Subcutaneous abdominal adipose tissue (tissue), 5 donors: Measurements from ENCODE around the gene TRNP1.

Experiments used
- H3K27ac ChIP-seq: one replicate; pipeline ENCODE4 v1.7.0; 2013; ENCODE audit warnings: low read depth, mild to moderate bottlenecking, inconsistent platforms, low read length, moderate library complexity
- H3K27me3 ChIP-seq, 5 donors: one replicate each; pipeline ENCODE4 v1.7.0; 2013; ENCODE audit warnings: low read length in 5 of 5, inconsistent platforms in 1 of 5; ENCODE audit not compliant: control insufficient read depth in 5 of 5, insufficient read depth in 4 of 5
- H3K36me3 ChIP-seq, 5 donors: one replicate each; pipeline ENCODE4 v1.7.0; 2013; ENCODE audit warnings: low read length in 5 of 5; ENCODE audit not compliant: control insufficient read depth in 5 of 5, insufficient read depth in 5 of 5
- H3K4me1 ChIP-seq, 5 donors: one replicate each; pipeline ENCODE4 v1.7.0; 2013; ENCODE audit warnings: low read length in 5 of 5, mild to moderate bottlenecking in 3 of 5, moderate library complexity in 1 of 5; ENCODE audit not compliant: control insufficient read depth in 5 of 5, insufficient read depth in 5 of 5
- H3K4me3 ChIP-seq, 5 donors: one replicate each; pipeline ENCODE4 v1.7.0; 2013; ENCODE audit warnings: low read length in 5 of 5, low read depth in 1 of 5
- H3K9ac ChIP-seq, 5 donors: one replicate each; pipeline ENCODE4 v1.7.0; 2013; ENCODE audit warnings: low read length in 5 of 5, mild to moderate bottlenecking in 4 of 5, moderate library complexity in 3 of 5
- H3K9me3 ChIP-seq, 5 donors: one replicate each; pipeline ENCODE4 v1.7.0; 2013; ENCODE audit warnings: low read length in 5 of 5; ENCODE audit not compliant: control insufficient read depth in 5 of 5
- donor health status: healthy.
- donor health status: healthy.
- donor health status: healthy.
- donor health status: healthy.
- donor health status: healthy.

Gene TRNP1

GRCh38 chr1:26999440-26999987 lies 6.0 kb downstream of the TRNP1 start:
- H3K27me3 ChIP-seq = peaks cover 7 to 20% (median 19%) of the 10 kb centered on the region in 5 donors
- H3K27ac ChIP-seq = no peak overlapping the region
- no peak overlapping the region for H3K4me3 ChIP-seq
- no peaks in the 10 kb centered on the region for H3K36me3 ChIP-seq
- peak overlapping the region in 1 of 5 donors; percentile 13 for H3K9ac ChIP-seq
- no peaks in the 10 kb centered on the region for H3K9me3 ChIP-seq
- peaks cover 2 to 52% (median 26%) of the 10 kb centered on the region in 5 donors for H3K4me1 ChIP-seq

- H3K4me1 ChIP-seq = peaks cover 2 to 45% (median 25%) of the 10 kb centered on the region in 5 donors
- peaks cover under 1 to 13% (median 12%) of the 10 kb centered on the region in 5 donors for H3K27me3 ChIP-seq
- no peak overlapping the region for H3K27ac ChIP-seq
- no peaks in the 10 kb centered on the region for H3K36me3 ChIP-seq
- no peak overlapping the region for H3K4me3 ChIP-seq
- H3K9me3 ChIP-seq = no peaks in the 10 kb centered on the region
- H3K9ac ChIP-seq = no peak overlapping the region
These were observed 6.8 kb downstream of the TRNP1 start for GRCh38 chr1:27000090-27000816.

- H3K4me3 ChIP-seq = no peak overlapping the region
These were observed 7.4 kb downstream of the TRNP1 start for GRCh38 chr1:27000817-27001460.

GRCh38 chr1:27001570-27002360 lies 8.3 kb downstream of the TRNP1 start:
- Histone ChIP-seq H3K36me3 (no peaks in the 10 kb centered on the region), H3K4me1 (peaks cover 2 to 44% (median 25%) of the 10 kb centered on the region in 5 donors), H3K4me3 (peak overlapping the region in 3 of 5 donors; percentile 19 to 42 (median 23)), H3K27me3 (peaks cover 0 to 2% (median under 1%) of the 10 kb centered on the region in 5 donors), H3K9ac (no peak overlapping the region), H3K27ac (no peak overlapping the region), H3K9me3 (no peaks in the 10 kb centered on the region)

More at GRCh38 chr1:27000817-27001460, 7.4 kb downstream of the TRNP1 start:
- Histone ChIP-seq H3K9me3 (no peaks in the 10 kb centered on the region), H3K36me3 (no peaks in the 10 kb centered on the region), H3K4me1 (peaks cover 2 to 44% (median 25%) of the 10 kb centered on the region in 5 donors), H3K27me3 (peaks cover 0 to 9% (median 5%) of the 10 kb centered on the region in 5 donors), H3K27ac (no peak overlapping the region), H3K9ac (no peak overlapping the region)

GRCh38 chr1:27003745-27004470 lies 10.4 kb downstream of the TRNP1 start:
- H3K9ac ChIP-seq = no peak overlapping the region
- no peak overlapping the region for H3K4me3 ChIP-seq
- no peaks in the 10 kb centered on the region for H3K9me3 ChIP-seq
- H3K36me3 ChIP-seq = no peaks in the 10 kb centered on the region
- no peak overlapping the region for H3K27ac ChIP-seq
- H3K4me1 ChIP-seq = peaks cover 0 to 34% (median 20%) of the 10 kb centered on the region in 5 donors
- H3K27me3 ChIP-seq = no peaks in the 10 kb centered on the region

GRCh38 chr1:27004471-27005165 lies 11.1 kb downstream of the TRNP1 start:
- H3K4me1 ChIP-seq = peaks cover 0 to 28% (median 13%) of the 10 kb centered on the region in 5 donors
- no peak overlapping the region for H3K9ac ChIP-seq
- H3K27ac ChIP-seq = no peak overlapping the region

GRCh38 chr1:27005166-27005530 lies 11.7 kb downstream of the TRNP1 start:
- no peak overlapping the region for H3K27ac ChIP-seq
- H3K4me3 ChIP-seq = no peak overlapping the region
- peaks cover 0 to 22% (median 10%) of the 10 kb centered on the region in 5 donors for H3K4me1 ChIP-seq
- no peak overlapping the region for H3K9ac ChIP-seq
- no peaks in the 10 kb centered on the region for H3K36me3 ChIP-seq
- no peaks in the 10 kb centered on the region for H3K27me3 ChIP-seq
- H3K9me3 ChIP-seq = no peaks in the 10 kb centered on the region

More at GRCh38 chr1:27004471-27005165, 11.1 kb downstream of the TRNP1 start:
- no peak overlapping the region for H3K4me3 ChIP-seq
- no peaks in the 10 kb centered on the region for H3K9me3 ChIP-seq
- H3K27me3 ChIP-seq = no peaks in the 10 kb centered on the region
- no peaks in the 10 kb centered on the region for H3K36me3 ChIP-seq

- H3K4me1 ChIP-seq = peaks cover 0 to 18% (median 10%) of the 10 kb centered on the region in 5 donors
These were observed 12.4 kb downstream of the TRNP1 start for GRCh38 chr1:27005648-27006496.

More at GRCh38 chr1:27005648-27006496, 12.4 kb downstream of the TRNP1 start:
- Histone ChIP-seq H3K36me3 (no peaks in the 10 kb centered on the region), H3K27ac (no peak overlapping the region), H3K27me3 (no peaks in the 10 kb centered on the region), H3K9ac (no peak overlapping the region), H3K4me3 (no peak overlapping the region), H3K9me3 (no peaks in the 10 kb centered on the region)
